Epidermal melanocyte (primary cell): Measurements from ENCODE around the gene CTSS.
"Not testable (repeated sequence)": the region's sequence is repeated elsewhere in the genome, so short reads cannot be mapped to it uniquely, and the experiment has no call there.

ENCODE experiments used
- DNase-seq: peaks from one replicate; pipeline ENCODE4 v3.0.0; 2011; ENCODE audit warnings: low spot score; ENCODE audit not compliant: insufficient read length

CTSS gene

GRCh38 chr1:150765296-150765976 lies at the start of gene CTSS:
CTSS (minus strand) TSS chr1:150765778; CDS start chr1:150764763, 1,015 bp downstream.
- DNase-seq, result no peak

- no peak for DNase-seq
These were observed 47.6 kb upstream of the CTSS start for GRCh38 chr1:150813028-150813707.

- no peak for DNase-seq
These were observed 45.5 kb upstream of the CTSS start for GRCh38 chr1:150810958-150811659.

GRCh38 chr1:150809651-150810050 lies 44.1 kb upstream of the CTSS start:
- no peak for DNase-seq

GRCh38 chr1:150808846-150809245 lies 43.3 kb upstream of the CTSS start:
- DNase-seq, result peak; percentile 42

GRCh38 chr1:150808121-150808520 lies 42.5 kb upstream of the CTSS start, which contains the start of gene CTSK:
CTSK (minus strand) TSS chr1:150808260; CDS start chr1:150806805, 1,455 bp downstream.
- DNase-seq, result peak; percentile 33

- DNase-seq, result no peak
These were observed 41.9 kb upstream of the CTSS start for GRCh38 chr1:150807249-150808023.

- no peak for DNase-seq
These were observed 40.3 kb upstream of the CTSS start for GRCh38 chr1:150805899-150806298.

GRCh38 chr1:150804671-150805070 lies 39.1 kb upstream of the CTSS start:
- DNase-seq, result no peak

GRCh38 chr1:150799089-150799488 lies 33.5 kb upstream of the CTSS start:
- no peak for DNase-seq

GRCh38 chr1:150798525-150798924 lies 32.9 kb upstream of the CTSS start:
- no peak for DNase-seq

- DNase-seq, result no peak
These were observed 30.8 kb upstream of the CTSS start for GRCh38 chr1:150796374-150796773.

GRCh38 chr1:150793778-150794177 lies 28.2 kb upstream of the CTSS start:
- DNase-seq, result not testable (repeated sequence)

- no peak for DNase-seq
These were observed 27.6 kb upstream of the CTSS start for GRCh38 chr1:150793221-150793620.

GRCh38 chr1:150791585-150791984 lies 26.0 kb upstream of the CTSS start:
- DNase-seq, result no peak

GRCh38 chr1:150789396-150789795 lies 23.8 kb upstream of the CTSS start:
- DNase-seq, result no peak

- DNase-seq, result no peak
These were observed 23.4 kb upstream of the CTSS start for GRCh38 chr1:150788946-150789345.

GRCh38 chr1:150787455-150787854 lies 21.9 kb upstream of the CTSS start:
- DNase-seq, result no peak

- DNase-seq, result no peak
These were observed 14.9 kb upstream of the CTSS start for GRCh38 chr1:150780510-150780909.

GRCh38 chr1:150778409-150778808 lies 12.8 kb upstream of the CTSS start:
- DNase-seq, result no peak

GRCh38 chr1:150777544-150777943 lies 12.0 kb upstream of the CTSS start:
- DNase-seq, result no peak
